ENCODE results near the gene PTPN4.

The PTPN4 gene

GRCh38 chr2:119808516-119809147, 48.9 kb downstream of the PTPN4 start:
- TF ChIP-seq CTCF (conservative IDR thresholded peaks at IDR 0.05) = no peak
- no peak for TF ChIP-seq ZFX (IDR thresholded peaks at IDR 0.05)
- H3K27ac ChIP-seq = no peak overlapping the region

GRCh38 chr2:119809339-119810048, 49.8 kb downstream of the PTPN4 start:
- H3K27ac ChIP-seq = no peak overlapping the region
- TF ChIP-seq ZFX (IDR thresholded peaks at IDR 0.05) (no peak), CTCF (conservative IDR thresholded peaks at IDR 0.05) (no peak)

- no peak for TF ChIP-seq ZFX (IDR thresholded peaks at IDR 0.05)
- no peak for TF ChIP-seq CTCF (conservative IDR thresholded peaks at IDR 0.05)
- no peak overlapping the region for H3K27ac ChIP-seq
Observed at GRCh38 chr2:119810049-119810630, 50.4 kb downstream of the PTPN4 start.

GRCh38 chr2:119814216-119814615, 54.5 kb downstream of the PTPN4 start:
- no peak overlapping the region for H3K27ac ChIP-seq
- no peak for TF ChIP-seq ZFX (IDR thresholded peaks at IDR 0.05)
- no peak for TF ChIP-seq CTCF (conservative IDR thresholded peaks at IDR 0.05)

GRCh38 chr2:119818792-119819191, 59.1 kb downstream of the PTPN4 start:
- TF ChIP-seq ZFX (IDR thresholded peaks at IDR 0.05) (no peak), CTCF (conservative IDR thresholded peaks at IDR 0.05) (no peak)
- H3K27ac ChIP-seq = no peak overlapping the region

- no peak for TF ChIP-seq ZFX (IDR thresholded peaks at IDR 0.05)
- no peak for TF ChIP-seq CTCF (conservative IDR thresholded peaks at IDR 0.05)
- no peak overlapping the region for H3K27ac ChIP-seq
Observed at GRCh38 chr2:119819846-119820245, 60.1 kb downstream of the PTPN4 start.

GRCh38 chr2:119820275-119820674, 60.6 kb downstream of the PTPN4 start:
- H3K27ac ChIP-seq = no peak overlapping the region
- TF ChIP-seq ZFX (IDR thresholded peaks at IDR 0.05) (no peak), CTCF (conservative IDR thresholded peaks at IDR 0.05) (no peak)
